ENCODE data around the gene CD3G.
"Not testable (repeated sequence)": the region's sequence is repeated elsewhere in the genome, so short reads cannot be mapped to it uniquely, and the experiment has no call there.

The CD3G gene

GRCh38 chr11:118383657-118384056 is 39.5 kb downstream of the CD3G start:
- no peak for DNase-seq

GRCh38 chr11:118396097-118396501 is 52.0 kb downstream of the CD3G start:
- DNase-seq: no peak

GRCh38 chr11:118397448-118397847 is 53.3 kb downstream of the CD3G start:
- DNase-seq: no peak

GRCh38 chr11:118398791-118399559 is 54.8 kb downstream of the CD3G start:
- no peak for DNase-seq

- DNase-seq: peak; percentile 69
Observed at GRCh38 chr11:118401151-118401879, 57.2 kb downstream of the CD3G start, which contains the start of gene ATP5MG. TSS of gene ATP5MG (plus strand) at chr11:118401606. CDS start at chr11:118401666, 60 bp downstream.

GRCh38 chr11:118401880-118402590 is 57.9 kb downstream of the CD3G start:
- no peak for DNase-seq

- DNase-seq: not testable (repeated sequence)
Observed at GRCh38 chr11:118402594-118402993, 58.5 kb downstream of the CD3G start.
